ENCODE results near the gene PNPO.
"Not testable (repeated sequence)": the region's sequence is repeated elsewhere in the genome, so short reads cannot be mapped to it uniquely, and the experiment has no call there.

Gene PNPO

GRCh38 chr17:47983492-47984223 lies 42.3 kb downstream of the PNPO start:
- ATAC-seq (ENCODE audit: low read depth) (no peak), DNase-seq (ENCODE audit: low spot score in 2 of 2) (no peak)
- Mint-ChIP-seq H3K27ac (no peak overlapping the region), H3K36me3 (peaks cover 12% of the 10 kb centered on the region), H3K9me3 (no peaks in the 10 kb centered on the region), H3K27me3 (no peaks in the 10 kb centered on the region), H3K4me1 (no peaks in the 10 kb centered on the region), H3K4me3 (no peak overlapping the region)

GRCh38 chr17:47986520-47986919 lies 45.1 kb downstream of the PNPO start:
- Mint-ChIP-seq H3K9me3 (no peaks in the 10 kb centered on the region), H3K27me3 (no peaks in the 10 kb centered on the region), H3K4me3 (no peak overlapping the region), H3K36me3 (no peaks in the 10 kb centered on the region), H3K27ac (no peak overlapping the region), H3K4me1 (no peaks in the 10 kb centered on the region)
- no peak for ATAC-seq (ENCODE audit: low read depth)
- no peak for DNase-seq (ENCODE audit: low spot score in 2 of 2)

GRCh38 chr17:47987240-47987835 lies 46.0 kb downstream of the PNPO start:
- no peaks in the 10 kb centered on the region for H3K9me3 Mint-ChIP-seq
- no peak overlapping the region for H3K27ac Mint-ChIP-seq
- ATAC-seq (ENCODE audit: low read depth): no peak
- H3K4me1 Mint-ChIP-seq: no peaks in the 10 kb centered on the region
- no peaks in the 10 kb centered on the region for H3K27me3 Mint-ChIP-seq
- H3K36me3 Mint-ChIP-seq: no peaks in the 10 kb centered on the region
- no peak for DNase-seq (ENCODE audit: low spot score in 2 of 2)
- no peak overlapping the region for H3K4me3 Mint-ChIP-seq

- H3K4me1 Mint-ChIP-seq; H3K27ac Mint-ChIP-seq; H3K4me3 Mint-ChIP-seq; ATAC-seq (ENCODE audit: low read depth); DNase-seq (ENCODE audit: low spot score in 2 of 2); H3K9me3 Mint-ChIP-seq; H3K27me3 Mint-ChIP-seq; H3K36me3 Mint-ChIP-seq: not testable (repeated sequence)
Measured at GRCh38 chr17:47988445-47988844, 47.1 kb downstream of the PNPO start.

DNA sequence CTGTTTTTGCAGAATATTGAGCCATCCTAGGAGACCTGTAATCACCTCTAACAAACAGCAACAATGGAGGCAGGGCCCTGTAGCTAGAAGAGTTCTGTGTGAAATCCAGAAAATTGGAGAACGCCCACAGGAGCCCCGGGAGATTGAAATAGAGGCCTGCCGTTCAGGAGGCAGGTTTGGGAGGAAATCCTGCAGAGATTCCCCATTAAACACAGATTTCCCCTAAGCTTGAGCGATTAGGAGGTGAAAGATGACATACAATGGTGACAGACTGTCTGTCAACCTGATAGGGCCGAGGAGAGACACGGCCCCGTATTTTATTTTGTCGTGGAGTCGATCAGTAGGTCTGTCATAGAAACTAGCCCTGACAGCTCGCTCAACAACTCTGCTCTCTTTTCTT lies 47.8 kb downstream of the PNPO start:
- Mint-ChIP-seq H3K4me1 (no peaks in the 10 kb centered on the region), H3K27me3 (peaks cover 4% of the 10 kb centered on the region), H3K27ac (no peak overlapping the region), H3K9me3 (no peaks in the 10 kb centered on the region), H3K4me3 (no peak overlapping the region), H3K36me3 (no peaks in the 10 kb centered on the region)
- DNase-seq (ENCODE audit: low spot score in 2 of 2) (no peak), ATAC-seq (ENCODE audit: low read depth) (no peak)

- H3K4me3 Mint-ChIP-seq: no peak overlapping the region
- no peak overlapping the region for H3K27ac Mint-ChIP-seq
- H3K36me3 Mint-ChIP-seq: no peaks in the 10 kb centered on the region
- H3K27me3 Mint-ChIP-seq: peaks cover 8% of the 10 kb centered on the region
- H3K4me1 Mint-ChIP-seq: no peaks in the 10 kb centered on the region
- no peaks in the 10 kb centered on the region for H3K9me3 Mint-ChIP-seq
- no peak for ATAC-seq (ENCODE audit: low read depth)
- DNase-seq (ENCODE audit: low spot score in 2 of 2): no peak
Measured at GRCh38 chr17:47989700-47990099, 48.3 kb downstream of the PNPO start.

DNA sequence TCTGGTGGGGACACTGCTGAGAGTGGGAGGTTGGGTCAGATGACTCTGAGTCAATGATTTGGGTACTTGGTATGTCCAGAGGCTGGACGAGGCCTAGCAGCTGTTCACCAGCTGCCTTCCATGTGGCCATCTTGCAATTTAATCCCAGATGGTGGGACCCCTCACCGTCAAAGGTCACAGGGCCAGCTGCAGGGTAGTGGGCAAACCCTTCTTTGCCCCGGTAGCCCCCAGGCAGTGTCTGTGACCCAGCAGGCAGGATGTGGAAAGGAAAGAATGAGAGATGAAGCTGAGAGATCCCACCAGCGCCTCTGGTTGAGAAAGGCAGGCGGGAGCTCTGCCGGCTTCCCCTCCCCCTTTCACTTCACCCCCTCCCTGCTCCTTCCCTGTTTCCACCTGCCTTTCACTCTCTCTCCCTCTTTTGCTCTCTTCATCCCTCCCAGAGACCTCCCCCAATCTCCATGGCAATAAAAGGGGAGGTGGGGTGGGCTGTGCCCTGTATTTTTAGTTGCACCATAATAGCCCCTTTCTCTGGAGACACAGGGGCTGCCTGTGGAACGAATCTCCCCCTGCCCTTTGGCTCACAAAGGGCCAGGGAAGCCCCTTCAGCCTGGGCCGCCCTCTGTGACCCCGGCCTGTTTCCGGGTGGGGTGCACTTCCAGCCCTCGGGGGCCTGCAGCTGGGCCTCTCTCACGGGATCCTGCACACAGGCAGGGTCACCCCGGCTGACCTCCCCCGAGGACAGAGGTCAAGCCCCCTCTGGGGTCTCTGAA lies 49.8 kb downstream of the PNPO start:
- H3K4me1 Mint-ChIP-seq: no peaks in the 10 kb centered on the region
- H3K27ac Mint-ChIP-seq: no peak overlapping the region
- no peak overlapping the region for H3K4me3 Mint-ChIP-seq
- ATAC-seq (ENCODE audit: low read depth) (no peak), DNase-seq (ENCODE audit: low spot score in 2 of 2) (no peak)
- H3K27me3 Mint-ChIP-seq: peaks cover 8% of the 10 kb centered on the region
- no peaks in the 10 kb centered on the region for H3K9me3 Mint-ChIP-seq
- H3K36me3 Mint-ChIP-seq: no peaks in the 10 kb centered on the region

DNA sequence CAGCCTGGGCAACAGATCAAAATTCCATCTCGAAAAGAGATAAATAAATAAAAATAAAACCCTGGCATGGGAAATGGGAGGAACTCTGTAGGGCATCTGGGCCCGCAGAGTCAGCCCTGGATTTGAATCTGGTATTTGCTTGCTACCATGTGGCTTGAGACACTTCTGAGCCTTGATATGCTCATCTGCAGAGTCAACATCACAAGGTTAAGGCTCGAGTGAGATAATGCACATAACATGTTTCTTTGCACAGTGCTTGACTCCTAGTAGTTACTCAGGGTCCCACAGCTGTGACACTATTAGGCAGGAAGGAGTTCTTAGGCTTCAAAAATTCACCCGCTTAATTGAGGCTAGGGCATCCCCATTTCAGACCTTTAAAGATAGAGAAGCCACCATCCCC lies 50.8 kb downstream of the PNPO start:
- Mint-ChIP-seq H3K9me3 (no peaks in the 10 kb centered on the region), H3K36me3 (no peaks in the 10 kb centered on the region), H3K27me3 (peaks cover 8% of the 10 kb centered on the region), H3K4me1 (no peaks in the 10 kb centered on the region), H3K27ac (no peak overlapping the region), H3K4me3 (no peak overlapping the region)
- no peak for DNase-seq (ENCODE audit: low spot score in 2 of 2)
- no peak for ATAC-seq (ENCODE audit: low read depth)

- Mint-ChIP-seq H3K4me1 (no peaks in the 10 kb centered on the region), H3K36me3 (no peaks in the 10 kb centered on the region), H3K27ac (no peak overlapping the region), H3K27me3 (peaks cover 8% of the 10 kb centered on the region), H3K9me3 (no peaks in the 10 kb centered on the region), H3K4me3 (no peak overlapping the region)
- ATAC-seq (ENCODE audit: low read depth) (no peak), DNase-seq (ENCODE audit: low spot score in 2 of 2) (no peak)
Measured at GRCh38 chr17:47993031-47993564, 51.7 kb downstream of the PNPO start.

DNA sequence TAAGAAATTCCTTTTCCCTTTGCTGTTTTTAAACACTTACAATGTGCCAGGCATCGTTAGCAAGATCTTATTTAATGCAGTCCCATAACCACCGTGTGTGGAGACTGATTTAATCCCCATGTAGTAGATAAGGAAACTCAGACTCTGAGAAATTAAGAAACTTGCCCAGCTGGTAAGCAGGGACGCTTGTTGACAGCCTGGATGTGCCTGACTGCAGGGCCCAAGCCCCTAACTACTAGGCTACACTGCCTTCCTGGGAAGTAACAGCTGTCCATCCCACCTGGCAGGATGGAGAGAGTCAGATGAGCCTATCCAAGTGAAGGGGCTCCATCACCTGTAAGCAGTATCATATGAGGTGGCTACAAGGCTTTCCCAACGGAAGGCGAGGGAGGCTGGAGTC lies 52.6 kb downstream of the PNPO start:
- no peak for ATAC-seq (ENCODE audit: low read depth)
- DNase-seq (ENCODE audit: low spot score in 2 of 2): no peak
- Mint-ChIP-seq H3K4me1 (no peaks in the 10 kb centered on the region), H3K27ac (no peak overlapping the region), H3K27me3 (peaks cover 8% of the 10 kb centered on the region), H3K36me3 (no peaks in the 10 kb centered on the region), H3K9me3 (no peaks in the 10 kb centered on the region), H3K4me3 (no peak overlapping the region)

DNA sequence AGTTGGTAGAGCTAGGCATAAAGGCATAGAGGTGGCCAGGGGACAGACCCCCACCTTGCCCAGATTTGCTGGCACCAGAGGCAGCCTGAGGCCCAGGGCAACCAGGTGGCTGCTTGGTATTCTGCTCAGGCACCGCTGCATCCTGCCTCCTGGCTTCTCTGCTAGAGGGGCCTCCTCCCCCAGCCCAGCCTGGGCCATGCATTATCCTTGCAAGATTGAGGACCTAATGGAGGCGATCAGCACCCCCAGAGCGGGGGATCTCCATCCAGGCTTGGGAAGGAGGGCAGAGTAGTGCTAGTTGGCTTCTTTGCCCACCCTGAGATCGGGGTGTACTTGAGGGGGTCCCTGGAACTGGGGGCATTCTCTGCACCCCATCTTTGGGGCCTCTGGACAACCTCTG lies 53.4 kb downstream of the PNPO start:
- Mint-ChIP-seq H3K36me3 (no peaks in the 10 kb centered on the region), H3K4me1 (no peaks in the 10 kb centered on the region), H3K4me3 (no peak overlapping the region), H3K9me3 (no peaks in the 10 kb centered on the region), H3K27ac (no peak overlapping the region), H3K27me3 (peaks cover 8% of the 10 kb centered on the region)
- DNase-seq (ENCODE audit: low spot score in 2 of 2) (no peak), ATAC-seq (ENCODE audit: low read depth) (no peak)

DNA sequence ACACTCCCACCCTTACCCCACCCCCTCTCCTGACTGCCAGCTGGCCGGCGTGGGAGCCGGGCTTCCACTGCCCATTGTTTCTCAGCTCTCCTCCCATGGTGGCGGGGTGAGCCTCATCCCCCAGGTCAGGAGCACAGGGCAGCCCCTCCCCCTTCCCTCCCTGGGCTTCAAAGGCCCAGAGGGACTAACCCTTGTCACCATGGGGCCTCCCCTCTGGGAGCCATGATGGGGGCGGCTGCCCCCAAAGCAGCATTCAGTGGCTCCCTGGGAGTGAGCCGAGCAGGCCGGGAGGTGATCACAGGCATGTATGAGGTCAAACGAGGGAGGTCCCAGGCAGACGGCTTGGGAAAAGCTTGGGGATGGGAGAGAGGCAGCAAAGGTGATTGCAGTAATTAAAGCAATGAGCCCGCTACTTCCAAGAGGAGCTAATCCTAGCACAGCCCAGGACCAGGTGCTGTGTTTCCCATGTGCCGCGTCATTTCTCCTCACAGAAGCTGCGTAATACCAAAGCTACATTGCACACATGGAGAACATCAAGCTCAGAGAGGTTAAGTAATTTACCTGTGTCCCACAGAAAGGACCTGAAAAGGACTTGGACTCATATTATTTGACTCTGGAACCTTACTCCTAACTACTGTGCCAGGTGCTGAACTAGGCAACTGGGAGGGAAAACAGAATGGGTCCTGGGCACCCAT lies 54.0 kb downstream of the PNPO start:
- no peaks in the 10 kb centered on the region for H3K9me3 Mint-ChIP-seq
- ATAC-seq (ENCODE audit: low read depth): no peak
- H3K27ac Mint-ChIP-seq: no peak overlapping the region
- H3K27me3 Mint-ChIP-seq: peaks cover 8% of the 10 kb centered on the region
- H3K4me3 Mint-ChIP-seq: no peak overlapping the region
- no peaks in the 10 kb centered on the region for H3K36me3 Mint-ChIP-seq
- no peaks in the 10 kb centered on the region for H3K4me1 Mint-ChIP-seq
- no peak for DNase-seq (ENCODE audit: low spot score in 2 of 2)

GRCh38 chr17:47996201-47996600 lies 54.8 kb downstream of the PNPO start:
- DNase-seq (ENCODE audit: low spot score in 2 of 2) (no peak), ATAC-seq (ENCODE audit: low read depth) (no peak)
- Mint-ChIP-seq H3K9me3 (no peaks in the 10 kb centered on the region), H3K27ac (no peak overlapping the region), H3K4me3 (no peak overlapping the region), H3K4me1 (no peaks in the 10 kb centered on the region), H3K36me3 (no peaks in the 10 kb centered on the region), H3K27me3 (peaks cover 8% of the 10 kb centered on the region)

DNA sequence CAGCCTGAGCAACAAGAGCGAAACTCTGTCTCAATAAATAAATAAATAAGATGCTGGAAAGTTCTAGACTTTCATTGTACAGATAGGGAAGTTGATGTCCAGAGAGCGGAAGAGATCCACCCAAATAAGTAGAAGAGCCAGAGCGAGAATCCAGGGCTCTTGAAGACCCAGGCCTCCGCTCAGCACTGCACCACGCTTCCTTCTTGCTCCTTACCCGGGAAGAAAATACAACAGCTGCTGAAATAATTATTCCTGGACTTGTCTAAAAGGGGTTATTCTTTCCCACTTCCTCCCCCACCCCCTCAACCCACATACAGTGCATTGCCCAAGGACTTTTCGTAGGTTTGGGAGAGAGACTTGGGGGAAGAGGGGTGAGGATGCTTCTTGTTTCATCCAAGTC lies 56.2 kb downstream of the PNPO start:
- Mint-ChIP-seq H3K27me3 (peaks cover 8% of the 10 kb centered on the region), H3K36me3 (no peaks in the 10 kb centered on the region), H3K4me1 (peaks cover 2% of the 10 kb centered on the region), H3K4me3 (no peak overlapping the region), H3K27ac (no peak overlapping the region), H3K9me3 (no peaks in the 10 kb centered on the region)
- DNase-seq (ENCODE audit: low spot score in 2 of 2) (no peak), ATAC-seq (ENCODE audit: low read depth) (no peak)

Measured in memory B cell (primary cell).